Brain microvascular endothelial cell (primary cell): ENCODE data around the gene SEZ6L.

Experiments used
- DNase-seq: peaks from one replicate; pipeline ENCODE4 v3.0.0-alpha.2; 2020
- H3K27ac ChIP-seq: fragments of 250-450 bp; sonication (Bioruptor Pico); 2 replicates; pipeline ENCODE4 v1.5.1; 2020; ENCODE audit warnings: mild to moderate bottlenecking, moderate library complexity
- H3K27me3 ChIP-seq: fragments of 250-450 bp; sonication (Bioruptor Pico); replicated peaks from 2 replicates; pipeline ENCODE4 v1.5.1; 2020; ENCODE audit warnings: mild to moderate bottlenecking
- H3K36me3 ChIP-seq: fragments of 250-450 bp; sonication (Bioruptor Pico); replicated peaks from 2 replicates; pipeline ENCODE4 v1.5.1; 2020; ENCODE audit warnings: mild to moderate bottlenecking
- H3K4me3 ChIP-seq: 2 replicates; pipeline ENCODE4 v1.5.1; 2011; ENCODE audit warnings: low read depth, mild to moderate bottlenecking, control low read depth, low read length, moderate library complexity
- in situ Hi-C: cut with HindIII; loops from 2 replicates; pipeline ENCODE4 v1.10.0; 2017; ENCODE audit warnings: low sequenced_read_pairs, low pct_ligation_motif_present
- TF ChIP-seq, protein P1 (sequence below): IDR thresholded peaks from 2 replicates; pipeline ENCODE4 v1.5.1; 2011; ENCODE audit warnings: low read depth, mild to moderate bottlenecking, moderate library complexity, low read length, control low read depth, inconsistent platforms; ENCODE audit errors: missing control alignments

Gene SEZ6L

DNA sequence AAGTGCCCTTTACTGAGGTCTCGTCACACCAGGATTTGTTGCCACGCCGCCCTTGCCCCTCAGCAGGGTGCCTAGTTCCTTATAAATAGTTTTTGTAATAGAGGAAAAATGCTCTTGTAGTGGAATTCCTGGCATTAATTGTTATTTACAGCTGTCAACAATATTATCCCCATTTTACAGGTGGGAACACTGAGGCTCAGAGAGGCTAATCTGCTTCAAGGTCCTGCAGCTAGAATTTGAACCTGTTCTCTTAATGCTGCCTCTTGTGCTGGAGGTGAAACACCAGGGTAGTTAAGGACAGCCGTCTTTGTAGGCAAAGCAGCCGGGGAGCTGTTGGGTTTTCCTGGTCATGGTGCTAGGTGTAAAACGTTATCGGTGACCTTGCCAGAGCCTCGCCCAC, 159.0 kb downstream of the SEZ6L start:
- DNase-seq = no peak
- H3K27me3 ChIP-seq = no peaks in the 10 kb centered on the region
- in situ Hi-C loops = no loop called here
- no peaks in the 10 kb centered on the region for H3K36me3 ChIP-seq
- no peak overlapping the region for H3K4me3 ChIP-seq
- H3K27ac ChIP-seq = no peak overlapping the region
- TF ChIP-seq, protein P1, sequence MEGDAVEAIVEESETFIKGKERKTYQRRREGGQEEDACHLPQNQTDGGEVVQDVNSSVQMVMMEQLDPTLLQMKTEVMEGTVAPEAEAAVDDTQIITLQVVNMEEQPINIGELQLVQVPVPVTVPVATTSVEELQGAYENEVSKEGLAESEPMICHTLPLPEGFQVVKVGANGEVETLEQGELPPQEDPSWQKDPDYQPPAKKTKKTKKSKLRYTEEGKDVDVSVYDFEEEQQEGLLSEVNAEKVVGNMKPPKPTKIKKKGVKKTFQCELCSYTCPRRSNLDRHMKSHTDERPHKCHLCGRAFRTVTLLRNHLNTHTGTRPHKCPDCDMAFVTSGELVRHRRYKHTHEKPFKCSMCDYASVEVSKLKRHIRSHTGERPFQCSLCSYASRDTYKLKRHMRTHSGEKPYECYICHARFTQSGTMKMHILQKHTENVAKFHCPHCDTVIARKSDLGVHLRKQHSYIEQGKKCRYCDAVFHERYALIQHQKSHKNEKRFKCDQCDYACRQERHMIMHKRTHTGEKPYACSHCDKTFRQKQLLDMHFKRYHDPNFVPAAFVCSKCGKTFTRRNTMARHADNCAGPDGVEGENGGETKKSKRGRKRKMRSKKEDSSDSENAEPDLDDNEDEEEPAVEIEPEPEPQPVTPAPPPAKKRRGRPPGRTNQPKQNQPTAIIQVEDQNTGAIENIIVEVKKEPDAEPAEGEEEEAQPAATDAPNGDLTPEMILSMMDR = no peak

DNA sequence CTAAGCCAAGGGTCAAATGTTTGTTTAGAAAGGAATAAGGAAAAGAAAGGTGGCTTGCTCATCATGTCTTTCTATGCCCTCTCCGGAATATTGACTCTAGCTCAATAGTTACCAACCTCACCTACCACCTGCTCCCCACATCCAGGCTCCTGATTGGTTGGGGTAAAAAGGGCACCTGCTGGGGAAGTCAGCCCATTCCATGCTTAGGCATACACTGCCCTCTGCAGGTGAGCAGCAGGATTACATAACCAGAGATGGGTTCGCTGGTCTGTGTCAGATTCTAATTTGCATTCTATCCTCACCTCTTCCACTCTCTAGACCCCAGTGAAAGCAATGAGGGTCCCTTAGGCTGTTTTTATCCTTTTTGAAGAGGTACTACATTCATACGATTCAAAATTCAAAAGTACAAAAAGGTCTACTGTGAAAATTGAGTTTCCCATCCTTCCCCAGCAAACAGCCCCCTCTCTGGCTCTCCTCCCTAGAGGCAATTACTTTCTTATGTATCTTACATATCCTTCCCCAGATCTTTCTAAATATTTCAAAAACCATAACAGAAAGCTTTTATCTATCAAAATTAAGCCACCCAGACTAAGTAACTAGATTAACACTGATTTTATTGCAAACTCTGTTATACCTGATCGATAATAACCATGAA, 161.8 kb downstream of the SEZ6L start:
- in situ Hi-C loops = no loop called here
- TF ChIP-seq, protein P1 = peak; percentile 97
- no peaks in the 10 kb centered on the region for H3K36me3 ChIP-seq
- H3K4me3 ChIP-seq = no peak overlapping the region
- H3K27me3 ChIP-seq = no peaks in the 10 kb centered on the region
- peak; percentile 32 for DNase-seq
- H3K27ac ChIP-seq = no peak overlapping the region

DNA sequence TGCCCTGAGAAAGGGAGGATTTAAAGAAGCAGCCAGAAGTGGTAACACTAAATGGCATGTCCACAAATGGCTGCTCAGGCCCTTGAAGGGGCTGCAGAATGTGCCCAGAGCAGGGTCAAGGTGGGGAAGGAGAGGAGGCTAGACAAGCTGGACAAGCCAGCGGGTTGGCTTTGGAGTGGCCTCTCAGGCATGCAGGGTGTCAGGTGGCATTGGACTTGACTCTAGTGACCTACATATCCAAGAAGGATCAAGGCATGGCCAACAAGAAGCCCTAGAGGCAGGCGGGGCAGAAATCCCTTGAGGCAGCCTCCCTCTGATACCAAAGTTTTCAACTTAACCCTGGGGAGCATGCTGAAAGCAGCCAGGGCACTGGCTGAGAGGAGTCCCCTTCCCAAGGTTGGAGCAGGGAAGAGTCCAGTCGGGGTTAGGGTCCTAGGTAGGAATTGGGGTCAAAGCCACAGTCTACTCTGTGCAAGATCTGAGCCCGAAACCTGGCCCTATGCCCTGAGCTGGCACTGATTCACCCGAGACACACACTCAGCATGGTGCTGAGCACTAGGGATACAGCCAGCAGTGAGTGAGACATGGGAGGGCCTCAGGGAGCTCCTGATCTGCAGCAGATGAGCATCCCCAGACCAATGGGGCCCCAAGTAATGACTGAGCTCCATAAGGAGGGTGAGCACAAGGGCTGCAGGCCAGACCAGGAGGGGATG, 164.0 kb downstream of the SEZ6L start:
- in situ Hi-C loops = no loop called here
- DNase-seq = no peak
- H3K4me3 ChIP-seq = no peak overlapping the region

DNA sequence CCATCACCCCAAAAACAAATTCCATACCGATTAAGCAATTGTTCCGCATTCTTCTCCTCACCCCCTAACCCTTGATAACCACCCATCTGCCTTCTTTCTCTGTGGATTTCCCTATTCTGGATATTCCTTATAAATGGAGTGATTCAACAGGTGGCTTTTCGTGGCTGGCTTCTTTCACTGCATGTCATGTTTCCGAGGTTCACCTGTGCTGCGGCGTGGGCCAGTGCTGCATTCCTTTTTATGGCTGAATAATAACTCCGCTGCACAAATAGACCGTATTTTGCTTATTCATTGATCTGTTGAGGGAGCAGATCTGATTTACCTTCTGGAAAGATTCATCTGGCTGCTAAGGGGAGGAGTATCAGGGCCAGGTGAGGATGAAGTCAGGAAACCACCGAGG, 165.0 kb downstream of the SEZ6L start:
- TF ChIP-seq, protein P1 = no peak
- in situ Hi-C loops = no loop called here
- no peak for DNase-seq
- no peak overlapping the region for H3K4me3 ChIP-seq
- no peaks in the 10 kb centered on the region for H3K36me3 ChIP-seq
- no peaks in the 10 kb centered on the region for H3K27me3 ChIP-seq
- H3K27ac ChIP-seq = no peak overlapping the region

More for the DNA sequence above, 164.0 kb downstream of the SEZ6L start:
- H3K27ac ChIP-seq = no peak overlapping the region
- TF ChIP-seq, protein P1 = no peak
- H3K27me3 ChIP-seq = no peaks in the 10 kb centered on the region
- H3K36me3 ChIP-seq = no peaks in the 10 kb centered on the region

DNA sequence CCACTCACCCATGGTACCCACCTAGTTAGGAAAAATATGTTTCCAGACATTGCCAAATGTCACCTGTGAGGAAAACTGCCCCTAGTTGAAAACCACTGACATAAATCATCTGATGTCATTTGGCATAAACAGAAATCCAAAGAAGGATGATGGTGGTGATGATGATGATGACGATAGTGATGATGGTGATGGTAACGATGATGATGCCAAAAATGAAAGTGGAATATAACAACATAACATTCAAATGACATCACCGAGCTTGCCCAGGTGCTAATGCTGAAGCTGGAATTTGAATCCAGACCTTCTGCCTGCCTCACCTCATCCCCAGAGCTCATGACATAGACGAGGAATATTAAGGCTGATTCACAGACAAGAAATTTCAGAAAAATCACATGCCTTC, 167.5 kb downstream of the SEZ6L start:
- TF ChIP-seq, protein P1 = no peak
- no peak for DNase-seq
- in situ Hi-C loops = no loop called here

More for the DNA sequence above, 167.5 kb downstream of the SEZ6L start:
- Histone ChIP-seq H3K27ac (no peak overlapping the region), H3K27me3 (no peaks in the 10 kb centered on the region), H3K4me3 (no peak overlapping the region), H3K36me3 (no peaks in the 10 kb centered on the region)
